ENCODE data around the gene NOB1.

- TF ChIP-seq POLR2A (IDR thresholded peaks at IDR 0.05): no peak
- TF ChIP-seq, protein P1, sequence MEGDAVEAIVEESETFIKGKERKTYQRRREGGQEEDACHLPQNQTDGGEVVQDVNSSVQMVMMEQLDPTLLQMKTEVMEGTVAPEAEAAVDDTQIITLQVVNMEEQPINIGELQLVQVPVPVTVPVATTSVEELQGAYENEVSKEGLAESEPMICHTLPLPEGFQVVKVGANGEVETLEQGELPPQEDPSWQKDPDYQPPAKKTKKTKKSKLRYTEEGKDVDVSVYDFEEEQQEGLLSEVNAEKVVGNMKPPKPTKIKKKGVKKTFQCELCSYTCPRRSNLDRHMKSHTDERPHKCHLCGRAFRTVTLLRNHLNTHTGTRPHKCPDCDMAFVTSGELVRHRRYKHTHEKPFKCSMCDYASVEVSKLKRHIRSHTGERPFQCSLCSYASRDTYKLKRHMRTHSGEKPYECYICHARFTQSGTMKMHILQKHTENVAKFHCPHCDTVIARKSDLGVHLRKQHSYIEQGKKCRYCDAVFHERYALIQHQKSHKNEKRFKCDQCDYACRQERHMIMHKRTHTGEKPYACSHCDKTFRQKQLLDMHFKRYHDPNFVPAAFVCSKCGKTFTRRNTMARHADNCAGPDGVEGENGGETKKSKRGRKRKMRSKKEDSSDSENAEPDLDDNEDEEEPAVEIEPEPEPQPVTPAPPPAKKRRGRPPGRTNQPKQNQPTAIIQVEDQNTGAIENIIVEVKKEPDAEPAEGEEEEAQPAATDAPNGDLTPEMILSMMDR (IDR thresholded peaks at IDR 0.05): no peak
Observed at GRCh38 chr16:69727916-69728270, 26.8 kb downstream of the NOB1 start.
